Measurements from ENCODE around the gene ASPHD2.
"Not testable (repeated sequence)": the region's sequence is repeated elsewhere in the genome, so short reads cannot be mapped to it uniquely, and the experiment has no call there.

Gene ASPHD2, protein sequence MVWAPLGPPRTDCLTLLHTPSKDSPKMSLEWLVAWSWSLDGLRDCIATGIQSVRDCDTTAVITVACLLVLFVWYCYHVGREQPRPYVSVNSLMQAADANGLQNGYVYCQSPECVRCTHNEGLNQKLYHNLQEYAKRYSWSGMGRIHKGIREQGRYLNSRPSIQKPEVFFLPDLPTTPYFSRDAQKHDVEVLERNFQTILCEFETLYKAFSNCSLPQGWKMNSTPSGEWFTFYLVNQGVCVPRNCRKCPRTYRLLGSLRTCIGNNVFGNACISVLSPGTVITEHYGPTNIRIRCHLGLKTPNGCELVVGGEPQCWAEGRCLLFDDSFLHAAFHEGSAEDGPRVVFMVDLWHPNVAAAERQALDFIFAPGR

DNA sequence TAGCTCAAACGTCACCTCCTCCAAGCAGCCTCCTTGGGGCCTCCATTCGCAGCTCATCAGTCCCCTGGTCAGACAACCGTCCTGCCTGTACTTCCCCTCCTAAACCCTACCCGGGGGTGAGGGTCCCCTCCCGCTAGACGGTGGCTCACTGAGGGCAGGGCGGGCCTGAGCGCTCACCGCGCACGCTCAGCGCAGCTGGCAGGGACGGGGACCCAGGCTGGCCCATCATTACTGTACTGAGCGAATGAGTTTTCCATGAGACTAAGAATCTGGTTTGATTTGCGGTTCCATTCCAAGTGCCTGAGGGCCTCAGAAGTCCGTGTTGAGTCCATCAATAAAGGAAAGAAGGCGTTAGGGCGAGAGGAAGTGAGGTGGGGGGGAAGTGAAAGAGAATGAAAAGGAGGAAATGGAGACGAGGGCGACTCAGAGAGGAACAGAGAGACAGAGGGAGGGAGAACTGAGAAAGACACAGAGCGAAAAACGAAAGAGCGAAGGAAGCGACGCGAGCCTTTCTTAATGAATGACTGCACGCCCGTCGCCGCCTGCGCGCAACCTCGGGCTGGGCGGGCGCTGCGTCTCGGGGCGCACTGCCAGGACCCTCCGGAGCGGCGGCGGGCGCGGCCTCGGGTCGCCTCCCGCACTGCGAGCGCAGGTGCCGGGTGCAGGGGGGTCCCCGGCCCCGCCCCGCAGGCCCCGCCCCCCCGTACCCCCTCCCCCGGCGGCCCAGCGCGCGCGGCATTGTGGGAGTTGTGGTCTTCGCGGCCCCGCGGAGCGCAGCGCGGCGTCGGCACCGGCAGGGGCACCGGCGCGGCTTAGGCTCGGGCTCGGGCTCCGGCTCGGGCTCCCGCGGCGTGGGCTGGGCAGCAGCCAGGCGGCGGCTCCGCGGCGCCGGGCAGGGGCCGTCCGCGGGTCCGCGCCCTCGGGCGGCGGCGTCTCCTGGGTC lies at the start of gene ASPHD2:
ASPHD2 (plus strand) TSS at position 746 of the 943 bp plus-strand sequence. CDS start 4,356 bp downstream, outside the sequence.
- DNase-seq, result no peak

- no peak for DNase-seq
These were observed 48.8 kb upstream of the ASPHD2 start for GRCh38 chr22:26380072-26380830.

DNA sequence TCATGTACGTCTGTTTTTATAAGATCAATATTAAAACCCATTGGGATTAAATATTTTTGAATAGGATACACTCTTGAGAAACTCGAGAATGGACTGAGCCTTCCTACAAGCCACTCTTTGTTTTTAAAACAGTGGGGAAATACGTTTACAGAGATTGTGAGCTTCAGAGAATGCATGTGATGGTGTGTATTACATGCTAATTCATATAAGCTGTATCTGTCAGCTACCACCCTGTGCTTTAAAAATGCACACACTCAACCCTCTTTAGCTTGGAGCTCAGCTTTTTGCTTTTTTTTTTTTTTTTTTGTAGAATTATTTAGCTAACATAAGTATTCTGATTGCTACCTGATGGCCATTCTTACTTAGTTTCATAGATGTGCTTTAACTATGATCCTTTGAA lies 46.3 kb upstream of the ASPHD2 start:
- DNase-seq, result no peak

DNA sequence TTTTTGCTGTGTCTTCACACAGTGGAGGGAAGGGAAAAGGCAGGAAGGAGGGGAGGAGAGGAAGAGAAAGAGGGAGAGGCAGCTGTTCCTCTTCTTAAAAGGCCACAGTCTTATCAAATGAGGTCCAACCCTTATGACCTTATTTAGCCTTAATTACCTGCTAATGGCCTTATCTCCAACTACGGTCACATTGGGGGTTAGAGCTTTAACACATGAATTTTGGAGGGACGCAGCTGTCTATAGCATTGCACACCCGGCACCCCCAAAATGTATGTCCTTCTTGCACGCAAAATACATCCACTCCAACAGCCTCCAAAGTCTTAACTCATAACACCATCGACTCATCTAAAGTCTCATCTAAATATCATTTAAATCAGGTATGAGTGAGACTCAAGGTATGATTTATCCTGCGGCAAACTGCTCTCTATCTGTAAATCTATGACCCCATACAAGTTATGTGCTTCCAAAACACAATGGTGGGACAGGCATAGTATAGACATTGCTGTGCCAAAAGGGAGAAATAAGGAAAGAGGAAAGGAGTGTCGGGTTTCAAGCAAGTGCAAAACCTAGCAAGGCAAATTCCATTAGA lies 45.0 kb upstream of the ASPHD2 start:
- no peak for DNase-seq

- no peak for DNase-seq
These were observed 43.9 kb upstream of the ASPHD2 start for GRCh38 chr22:26385164-26385563.

- DNase-seq, result no peak
These were observed 39.9 kb upstream of the ASPHD2 start for GRCh38 chr22:26389125-26389524.

- no peak for DNase-seq
These were observed 38.0 kb upstream of the ASPHD2 start for GRCh38 chr22:26391091-26391490.

- no peak for DNase-seq
These were observed 37.4 kb upstream of the ASPHD2 start for GRCh38 chr22:26391623-26392022.

DNA sequence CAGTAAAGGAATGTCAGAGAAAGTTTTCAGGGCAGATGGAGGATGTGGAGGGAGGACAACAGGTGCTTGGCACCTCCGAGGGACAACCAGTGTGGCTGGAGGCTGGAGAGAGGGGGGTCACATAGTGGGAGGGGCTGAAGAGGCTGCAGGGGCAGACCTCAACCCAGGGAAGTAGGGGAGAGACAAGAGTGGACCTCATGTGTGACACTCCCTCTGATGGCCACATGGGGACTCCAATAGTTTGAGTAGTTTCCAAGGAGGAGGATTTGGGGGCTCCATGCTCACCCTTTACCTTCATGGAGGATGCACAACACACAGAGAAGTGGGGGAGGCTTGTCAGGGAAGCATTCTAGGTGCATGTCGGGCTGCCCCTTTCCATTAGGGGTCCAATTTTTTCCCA lies 35.1 kb upstream of the ASPHD2 start:
- no peak for DNase-seq

GRCh38 chr22:26394777-26395176 lies 34.3 kb upstream of the ASPHD2 start:
- no peak for DNase-seq

DNA sequence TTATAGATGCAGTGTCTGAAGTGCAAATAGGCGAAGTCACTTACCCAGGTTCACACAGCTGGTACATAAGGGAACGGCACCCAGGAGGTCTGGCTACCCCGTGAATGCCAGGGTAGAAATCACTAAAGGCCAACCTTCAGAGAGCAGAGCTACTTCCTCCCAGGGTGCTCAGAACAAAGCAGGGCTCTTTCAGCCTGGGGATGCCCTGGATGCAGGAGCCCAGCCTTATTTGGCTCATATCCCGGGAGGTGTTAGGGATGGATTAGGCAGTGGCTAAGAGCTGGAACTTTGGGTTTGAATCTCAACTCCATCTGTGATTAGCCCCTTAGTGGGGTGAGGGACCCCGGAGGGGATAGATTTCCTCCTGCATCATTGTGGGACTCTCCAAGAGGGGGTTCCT lies 33.1 kb upstream of the ASPHD2 start:
- DNase-seq, result no peak

- no peak for DNase-seq
These were observed 30.3 kb upstream of the ASPHD2 start for GRCh38 chr22:26398741-26399153.

GRCh38 chr22:26399289-26399688 lies 29.8 kb upstream of the ASPHD2 start:
- no peak for DNase-seq

DNA sequence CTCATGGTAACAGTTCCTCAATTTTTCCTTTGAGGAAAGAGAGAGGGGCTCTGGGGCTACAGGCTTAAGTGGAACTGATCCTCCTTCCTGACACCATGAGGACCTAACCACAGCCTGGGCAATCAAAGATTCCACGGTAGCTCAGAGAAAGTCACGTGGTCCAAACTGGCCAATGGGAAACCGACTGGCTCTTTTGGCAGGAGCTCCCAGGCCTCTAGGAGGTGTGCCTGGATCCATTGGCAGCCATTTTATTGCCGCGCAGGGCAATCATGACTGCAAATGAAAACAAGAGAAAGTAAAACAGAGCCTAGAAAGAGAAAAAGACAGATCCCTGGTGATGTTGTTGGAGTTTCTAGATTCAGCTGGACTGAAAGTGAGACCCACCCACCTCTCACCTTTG lies 27.3 kb upstream of the ASPHD2 start:
- DNase-seq, result no peak

GRCh38 chr22:26404851-26405421 lies 24.1 kb upstream of the ASPHD2 start:
- no peak for DNase-seq

GRCh38 chr22:26406118-26406517 lies 22.9 kb upstream of the ASPHD2 start:
- no peak for DNase-seq

DNA sequence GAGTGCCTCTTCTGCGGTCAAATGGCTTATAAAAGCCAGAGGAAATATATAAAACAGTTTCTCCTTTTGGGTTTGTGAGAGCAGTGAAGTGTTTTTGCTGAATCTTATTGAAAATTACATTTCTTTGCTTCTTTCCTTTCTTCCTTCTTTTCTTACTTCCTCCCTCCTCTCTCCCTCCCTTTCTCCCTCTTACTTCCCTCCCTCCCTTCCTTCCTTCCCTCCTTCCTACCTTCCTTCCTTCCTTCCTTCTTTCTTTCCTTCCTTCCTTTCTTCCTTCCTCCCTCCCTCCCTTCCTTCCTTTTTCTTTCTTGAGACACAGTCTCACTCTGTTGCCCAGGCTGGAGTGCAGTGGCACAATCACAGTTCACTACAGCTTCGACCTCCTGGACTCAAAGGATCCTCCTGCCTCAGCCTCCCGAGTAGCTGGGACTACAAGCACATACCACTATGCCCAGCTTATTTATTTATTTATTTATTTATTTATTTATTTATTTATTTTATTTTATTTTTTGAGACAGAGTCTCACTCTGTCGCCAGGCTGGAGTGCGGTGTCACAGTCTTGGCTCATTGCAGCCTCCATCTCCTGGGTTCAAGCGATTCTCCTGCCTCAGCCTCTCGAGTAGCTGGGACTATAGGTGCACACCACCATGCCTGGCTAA lies 20.4 kb upstream of the ASPHD2 start:
- not testable (repeated sequence) for DNase-seq

DNA sequence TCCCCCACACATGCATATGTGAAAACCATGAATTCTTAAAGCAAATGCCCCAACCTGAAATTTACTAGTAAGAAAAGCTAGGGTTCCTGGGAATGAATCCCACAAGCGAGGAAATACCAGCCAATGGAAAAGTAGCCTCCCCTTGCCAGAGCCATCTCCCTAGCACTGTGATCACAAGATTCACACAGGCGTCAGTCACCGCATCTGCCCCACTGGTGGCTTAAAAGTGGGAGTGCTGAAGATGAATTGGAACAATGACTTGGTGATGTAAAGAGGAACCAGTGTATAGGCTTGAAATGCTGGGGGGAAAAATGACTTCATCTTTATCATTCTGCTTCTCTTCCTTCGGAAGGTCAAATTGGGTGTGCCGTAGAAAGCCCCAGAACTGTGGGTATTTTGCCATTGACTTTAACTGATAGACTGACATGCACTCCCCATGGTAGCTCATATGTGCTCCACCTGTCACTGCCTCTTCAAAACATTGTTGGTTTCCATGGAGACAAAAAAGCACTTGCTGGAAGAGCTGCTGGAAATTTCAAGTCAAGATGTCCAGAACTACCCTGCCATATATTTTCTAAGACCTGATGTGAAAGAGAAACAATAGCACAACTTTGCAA lies 19.2 kb upstream of the ASPHD2 start:
- DNase-seq, result no peak

GRCh38 chr22:26410386-26410785 lies 18.7 kb upstream of the ASPHD2 start:
- no peak for DNase-seq

GRCh38 chr22:26414347-26414746 lies 14.7 kb upstream of the ASPHD2 start:
- DNase-seq, result no peak

GRCh38 chr22:26416256-26416655 lies 12.8 kb upstream of the ASPHD2 start:
- DNase-seq, result no peak
